ENCODE results near the gene HS3ST4. TPM values are rescaled to one million over a fixed set of nuclear protein-coding genes. Genes with fewer than 3 reads are reported as not detected.

HS3ST4 gene
- total and polyA plus RNA-seq, 2 of the 4 experiments (the other 2 are of a cell fraction) = not detected

GRCh38 chr16:26070302-26071100 is 378.7 kb downstream of the HS3ST4 start:
- Histone ChIP-seq H3K9me3 (ENCODE audit: control insufficient read depth, insufficient read depth, low read length) (peaks cover 6% of the 10 kb centered on the region; the same call in 1 of the 2 replicates), H3K56ac (ENCODE audit: extremely low read depth, insufficient read depth, low read length) (no peak overlapping the region), H3K4me1 (ENCODE audit: control insufficient read depth, insufficient read depth, low read length) (no peaks in the 10 kb centered on the region), H2BK15ac (ENCODE audit: low read depth, low read length) (no peak overlapping the region), H3K27me3 (ENCODE audit: control insufficient read depth, insufficient read depth, low read length) (no peaks in the 10 kb centered on the region), H2AK5ac (ENCODE audit: low read depth, low read length) (no peak overlapping the region), H3K4ac (ENCODE audit: low read depth, low read length) (no peak overlapping the region), H4K20me1 (ENCODE audit: insufficient read depth, low read length) (no peaks in the 10 kb centered on the region), H3K4me3 (ENCODE audit: insufficient read depth, low read depth, low read length) (no peak overlapping the region), H4K8ac (ENCODE audit: low read depth in 2 of 2, low read length in 2 of 2) (no peak overlapping the region), H3K4me2 (ENCODE audit: low read depth, low read length) (no peak overlapping the region), H2AFZ (replicated peaks; ENCODE audit: low read length, poor library complexity) (no peak overlapping the region), H3K9me1 (ENCODE audit: insufficient read depth, low read length) (no peaks in the 10 kb centered on the region), H2BK5ac (ENCODE audit: low read depth, low read length, poor library complexity, severe bottlenecking) (no peak overlapping the region), H3K79me1 (ENCODE audit: low read depth in 1 of 2, low read length in 2 of 2) (no peaks in the 10 kb centered on the region), H3K23ac (ENCODE audit: low read depth, low read length) (no peak overlapping the region), H2AK9ac (replicated peaks; ENCODE audit: low read depth, low read length, poor library complexity) (no peak overlapping the region), H3K27ac (ENCODE audit: insufficient read depth, low read length) (no peak overlapping the region), H2BK120ac (ENCODE audit: low read depth, low read length) (no peak overlapping the region), H4K5ac (ENCODE audit: low read depth, low read length) (no peak overlapping the region), H3K14ac (replicated peaks; ENCODE audit: low read depth, low read length) (no peak overlapping the region), H4K91ac (ENCODE audit: insufficient read depth, low read depth, low read length) (no peak overlapping the region), H3K9ac (ENCODE audit: low read depth, low read length) (no peak overlapping the region), H3K36me3 (ENCODE audit: control insufficient read depth, insufficient read depth, low read length) (no peaks in the 10 kb centered on the region), H2BK20ac (ENCODE audit: low read depth, low read length) (no peak overlapping the region), H3K18ac (ENCODE audit: low read depth, low read length) (no peak overlapping the region)
- dilution Hi-C loops (cut with HindIII; ENCODE audit: low sequenced_read_pairs, unreplicated experiment) (no loop called here), intact Hi-C loops (cut with micrococcal nuclease) (no loop called here), in situ Hi-C loops (cut with MboI; ENCODE audit: low sequenced_read_pairs) (no loop called here)
- ChIA-PET CTCF (no interaction called here), POLR2A (ENCODE audit: unreplicated experiment) (no interaction called here)
- BruUV-seq (replicated peaks) = no TSS peak
- no peak for TF ChIP-seq POLR2A (IDR thresholded peaks at IDR 0.05; ENCODE audit: low read depth, low read length)
- TF ChIP-seq, protein P1, sequence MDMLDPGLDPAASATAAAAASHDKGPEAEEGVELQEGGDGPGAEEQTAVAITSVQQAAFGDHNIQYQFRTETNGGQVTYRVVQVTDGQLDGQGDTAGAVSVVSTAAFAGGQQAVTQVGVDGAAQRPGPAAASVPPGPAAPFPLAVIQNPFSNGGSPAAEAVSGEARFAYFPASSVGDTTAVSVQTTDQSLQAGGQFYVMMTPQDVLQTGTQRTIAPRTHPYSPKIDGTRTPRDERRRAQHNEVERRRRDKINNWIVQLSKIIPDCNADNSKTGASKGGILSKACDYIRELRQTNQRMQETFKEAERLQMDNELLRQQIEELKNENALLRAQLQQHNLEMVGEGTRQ (IDR thresholded peaks at IDR 0.05; ENCODE audit: low read depth, low read length) = no peak
- no peak for TF ChIP-seq RCOR1 (IDR thresholded peaks at IDR 0.05; ENCODE audit: insufficient replicate concordance, low read length)
- TF ChIP-seq, protein P2, sequence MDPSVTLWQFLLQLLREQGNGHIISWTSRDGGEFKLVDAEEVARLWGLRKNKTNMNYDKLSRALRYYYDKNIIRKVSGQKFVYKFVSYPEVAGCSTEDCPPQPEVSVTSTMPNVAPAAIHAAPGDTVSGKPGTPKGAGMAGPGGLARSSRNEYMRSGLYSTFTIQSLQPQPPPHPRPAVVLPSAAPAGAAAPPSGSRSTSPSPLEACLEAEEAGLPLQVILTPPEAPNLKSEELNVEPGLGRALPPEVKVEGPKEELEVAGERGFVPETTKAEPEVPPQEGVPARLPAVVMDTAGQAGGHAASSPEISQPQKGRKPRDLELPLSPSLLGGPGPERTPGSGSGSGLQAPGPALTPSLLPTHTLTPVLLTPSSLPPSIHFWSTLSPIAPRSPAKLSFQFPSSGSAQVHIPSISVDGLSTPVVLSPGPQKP (IDR thresholded peaks at IDR 0.05; ENCODE audit: borderline replicate concordance, low read depth, low read length) = no peak
- TF ChIP-seq CTCF (conservative IDR thresholded peaks at IDR 0.05; ENCODE audit: low read depth, low read length) = no peak
- TF ChIP-seq MAFK (IDR thresholded peaks at IDR 0.05; ENCODE audit: low read depth, low read length) = no peak
- TF ChIP-seq MAZ (IDR thresholded peaks at IDR 0.05; ENCODE audit: borderline replicate concordance, low read depth, low read length) = no peak
- no peak for TF ChIP-seq RAD21 (IDR thresholded peaks at IDR 0.05; ENCODE audit: low read length)
- TF ChIP-seq SMC3 (IDR thresholded peaks at IDR 0.05; ENCODE audit: low read depth, low read length) = no peak
- TF ChIP-seq RFX5 (IDR thresholded peaks at IDR 0.05; ENCODE audit: low read depth, low read length) = no peak
- TF ChIP-seq CEBPB (IDR thresholded peaks at IDR 0.05; ENCODE audit: low read depth, low read length) = no peak
- no CpG with 5 or more reads among the region's 5 CpGs for WGBS, 2 experiments (ENCODE audit: extremely low coverage in 2 of 2, insufficient read length in 1 of 2)
- DNase-seq (no peak), ATAC-seq (ENCODE audit: low read depth) (no peak)

All from IMR-90 (cell line).